Osteoblast (primary cell): ENCODE measurements around the gene SAP30L. TPM values are rescaled to one million over a fixed set of nuclear protein-coding genes. Genes with fewer than 3 reads are reported as not detected.

Experiments used
- DNase-seq: peaks from one replicate; pipeline ENCODE4 v3.0.0; 2011; ENCODE audit warnings: low spot score, mixed read lengths; ENCODE audit not compliant: insufficient read length; ENCODE audit errors: missing footprints
- H2AFZ ChIP-seq: 2 replicates; pipeline ENCODE4 v1.6.0; 2011; ENCODE audit warnings: mild to moderate bottlenecking, low read length
- H3K27ac ChIP-seq: 2 replicates; pipeline ENCODE4 v1.5.1; 2011; ENCODE audit warnings: mild to moderate bottlenecking, low read depth, low read length, moderate library complexity
- H3K27me3 ChIP-seq: 2 replicates; pipeline ENCODE4 v1.6.0; 2012; ENCODE audit warnings: mild to moderate bottlenecking, control low read depth, inconsistent platforms, low read length, moderate library complexity; ENCODE audit not compliant: insufficient read depth
- H3K36me3 ChIP-seq: 2 replicates; pipeline ENCODE4 v1.5.1; 2011; ENCODE audit warnings: mild to moderate bottlenecking, low read length, control low read depth, moderate library complexity; ENCODE audit not compliant: insufficient read depth
- H3K4me1 ChIP-seq: 2 replicates; pipeline ENCODE4 v1.5.1; 2011; ENCODE audit warnings: mild to moderate bottlenecking, low read length, control low read depth, moderate library complexity; ENCODE audit not compliant: insufficient read depth
- H3K4me2 ChIP-seq: 2 replicates; pipeline ENCODE4 v1.6.0; 2011; ENCODE audit warnings: mild to moderate bottlenecking, low read length; ENCODE audit not compliant: insufficient read depth
- H3K4me3 ChIP-seq: fragments of 200-600 bp; sonication (generic); 3 replicates; pipeline ENCODE4 v1.5.1; 2012; ENCODE audit warnings: mild to moderate bottlenecking, low read length, inconsistent platforms; ENCODE audit not compliant: insufficient read depth
- H3K79me2 ChIP-seq: 2 replicates; pipeline ENCODE4 v1.6.0; 2012; ENCODE audit warnings: mild to moderate bottlenecking, low read length, control low read depth, inconsistent platforms; ENCODE audit not compliant: insufficient read depth
- H3K9me3 ChIP-seq: 2 replicates; pipeline ENCODE4 v1.5.1; 2011; ENCODE audit warnings: low read depth, low read length, control low read depth
- H4K20me1 ChIP-seq: 2 replicates; pipeline ENCODE4 v1.6.0; 2012; ENCODE audit warnings: mild to moderate bottlenecking, low read length, control low read depth; ENCODE audit not compliant: insufficient read depth
- total RNA-seq: library from RNA; depleted of rRNA; stranded (reverse); fragments of >200 nt; gene quantifications from 2 replicates; pipeline ENCODE4 v1.2.3, GENCODE V29; 2012
- TF ChIP-seq, protein P1 (sequence below): IDR thresholded peaks from 2 replicates; pipeline ENCODE4 v1.5.1; 2011; ENCODE audit warnings: mild to moderate bottlenecking, low read depth, low read length, moderate library complexity; ENCODE audit errors: extremely low read depth

Gene SAP30L
- total RNA-seq, 1 donor: 32.2 TPM

- no peak overlapping the region for H3K4me2 ChIP-seq
- peaks cover 59% of the 10 kb centered on the region for H3K27me3 ChIP-seq
- H2AFZ ChIP-seq: no peak overlapping the region
Observed at GRCh38 chr5:154470137-154470536, 24.3 kb downstream of the SAP30L start.

GRCh38 chr5:154470947-154471870 is 25.4 kb downstream of the SAP30L start:
- Histone ChIP-seq H3K27ac (no peak overlapping the region), H3K4me1 (no peaks in the 10 kb centered on the region), H2AFZ (no peak overlapping the region), H3K9me3 (no peaks in the 10 kb centered on the region), H3K27me3 (peaks cover 70% of the 10 kb centered on the region), H4K20me1 (no peaks in the 10 kb centered on the region), H3K36me3 (no peaks in the 10 kb centered on the region), H3K4me2 (peak overlapping the region; percentile 32), H3K79me2 (no peaks in the 10 kb centered on the region), H3K4me3 (no peak overlapping the region)
- TF ChIP-seq, protein P1, sequence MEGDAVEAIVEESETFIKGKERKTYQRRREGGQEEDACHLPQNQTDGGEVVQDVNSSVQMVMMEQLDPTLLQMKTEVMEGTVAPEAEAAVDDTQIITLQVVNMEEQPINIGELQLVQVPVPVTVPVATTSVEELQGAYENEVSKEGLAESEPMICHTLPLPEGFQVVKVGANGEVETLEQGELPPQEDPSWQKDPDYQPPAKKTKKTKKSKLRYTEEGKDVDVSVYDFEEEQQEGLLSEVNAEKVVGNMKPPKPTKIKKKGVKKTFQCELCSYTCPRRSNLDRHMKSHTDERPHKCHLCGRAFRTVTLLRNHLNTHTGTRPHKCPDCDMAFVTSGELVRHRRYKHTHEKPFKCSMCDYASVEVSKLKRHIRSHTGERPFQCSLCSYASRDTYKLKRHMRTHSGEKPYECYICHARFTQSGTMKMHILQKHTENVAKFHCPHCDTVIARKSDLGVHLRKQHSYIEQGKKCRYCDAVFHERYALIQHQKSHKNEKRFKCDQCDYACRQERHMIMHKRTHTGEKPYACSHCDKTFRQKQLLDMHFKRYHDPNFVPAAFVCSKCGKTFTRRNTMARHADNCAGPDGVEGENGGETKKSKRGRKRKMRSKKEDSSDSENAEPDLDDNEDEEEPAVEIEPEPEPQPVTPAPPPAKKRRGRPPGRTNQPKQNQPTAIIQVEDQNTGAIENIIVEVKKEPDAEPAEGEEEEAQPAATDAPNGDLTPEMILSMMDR: no peak
- peak; percentile 83 for DNase-seq

More at GRCh38 chr5:154470137-154470536, 24.3 kb downstream of the SAP30L start:
- Histone ChIP-seq H4K20me1 (no peaks in the 10 kb centered on the region), H3K4me3 (no peak overlapping the region), H3K9me3 (no peaks in the 10 kb centered on the region), H3K4me1 (no peaks in the 10 kb centered on the region), H3K36me3 (no peaks in the 10 kb centered on the region), H3K79me2 (no peaks in the 10 kb centered on the region), H3K27ac (no peak overlapping the region)
- DNase-seq: no peak
- TF ChIP-seq, protein P1: no peak

GRCh38 chr5:154472871-154473580 is 27.2 kb downstream of the SAP30L start:
- DNase-seq: peak; percentile 86
- H3K79me2 ChIP-seq: no peaks in the 10 kb centered on the region
- H3K4me3 ChIP-seq: no peak overlapping the region
- H3K36me3 ChIP-seq: no peaks in the 10 kb centered on the region
- no peaks in the 10 kb centered on the region for H4K20me1 ChIP-seq
- H3K27ac ChIP-seq: no peak overlapping the region
- H3K4me2 ChIP-seq: no peak overlapping the region
- H2AFZ ChIP-seq: no peak overlapping the region
- no peaks in the 10 kb centered on the region for H3K9me3 ChIP-seq
- no peaks in the 10 kb centered on the region for H3K4me1 ChIP-seq
- TF ChIP-seq, protein P1: no peak
- H3K27me3 ChIP-seq: peaks cover 88% of the 10 kb centered on the region
